Hematopoietic multipotent progenitor cell treated with erythropoietin and hydrocortisone succinate and interleukin-3 and kit ligand, for 17 days (in vitro differentiated cells): ENCODE measurements around the gene SETDB2.
"Not testable (repeated sequence)": the region's sequence is repeated elsewhere in the genome, so short reads cannot be mapped to it uniquely, and the experiment has no call there.

Experiments
- DNase-seq: peaks from one replicate; pipeline ENCODE4 v3.0.0-alpha.2; 2015; ENCODE audit warnings: low spot score

Gene SETDB2

DNA sequence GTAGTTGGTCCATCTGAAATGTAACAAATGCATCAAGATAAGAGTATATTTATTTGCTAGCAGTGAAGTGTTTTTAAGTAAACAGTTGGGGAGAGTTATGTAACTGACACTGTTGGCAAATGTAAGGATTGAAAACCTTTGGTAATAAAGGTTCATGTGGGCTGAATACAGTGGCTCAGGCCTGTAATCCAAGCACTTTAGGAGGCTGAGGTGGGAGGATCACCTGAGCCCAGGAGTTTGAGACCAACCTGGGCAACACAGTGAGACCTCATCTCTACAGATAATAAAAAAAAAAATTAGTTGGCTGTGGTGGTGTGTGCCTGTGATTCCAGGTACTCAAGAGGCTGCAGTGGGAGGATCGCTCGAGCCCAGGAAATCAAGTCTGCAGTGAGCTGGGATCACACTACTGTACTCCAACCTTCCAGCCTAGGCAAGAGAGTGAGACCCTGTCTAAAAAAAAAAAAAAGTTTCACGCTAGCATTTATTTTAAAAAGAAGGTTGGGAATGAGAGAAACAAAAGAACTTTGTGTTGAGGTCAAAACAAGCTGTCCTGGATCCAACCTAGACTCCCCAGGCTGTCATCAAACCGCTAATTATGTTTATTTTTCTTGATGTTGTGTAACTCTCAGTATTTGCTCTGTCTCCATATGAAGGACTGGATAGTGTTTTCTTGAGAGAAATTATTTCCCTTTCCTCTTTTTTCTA lies 20.7 kb downstream of the SETDB2 start:
- DNase-seq = no peak

DNA sequence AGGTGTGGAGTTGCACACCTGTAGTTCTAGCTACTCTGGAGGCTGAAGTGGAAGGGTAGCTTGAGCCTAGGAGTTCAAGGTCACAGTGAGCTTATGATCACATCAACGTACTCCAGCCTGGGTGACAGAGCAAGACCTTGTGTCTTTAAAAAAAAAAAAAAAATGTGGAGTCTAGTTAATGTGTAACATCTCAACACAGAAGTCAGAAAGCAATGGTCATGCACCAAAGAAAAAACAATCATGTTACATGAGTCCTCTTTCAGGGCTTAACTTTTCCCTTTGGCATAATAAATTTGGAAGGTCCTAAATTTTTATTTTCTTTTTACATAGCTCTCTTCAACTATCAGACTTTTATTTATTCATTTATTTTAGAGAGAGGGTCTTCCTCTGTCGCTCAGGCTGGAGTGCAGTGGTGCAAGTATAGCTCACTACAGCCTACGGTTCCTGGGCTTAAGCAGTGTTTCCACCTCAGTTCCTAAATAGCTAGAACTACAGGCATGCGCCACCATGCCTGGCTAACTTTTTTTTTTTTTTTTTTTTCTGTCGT lies 22.3 kb downstream of the SETDB2 start:
- DNase-seq = no peak

DNA sequence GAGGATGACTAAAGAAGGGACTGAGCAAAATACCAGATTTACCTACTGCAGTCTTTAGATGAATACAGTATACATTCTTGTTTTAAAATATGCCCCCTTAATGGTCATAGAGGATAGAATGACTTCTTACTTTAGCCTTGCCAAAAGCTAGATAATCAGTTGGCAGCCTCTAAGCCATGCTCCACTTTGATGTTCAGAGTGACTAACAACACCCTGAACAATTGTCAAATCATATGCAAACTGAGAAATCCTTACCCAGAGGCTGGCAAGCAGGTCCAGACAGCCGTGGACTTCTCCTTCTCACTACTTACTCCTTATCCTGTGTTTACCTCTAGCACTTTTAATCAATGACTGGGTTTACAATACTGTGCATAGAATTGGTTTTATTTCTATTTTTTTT lies 28.1 kb downstream of the SETDB2 start:
- DNase-seq = no peak

DNA sequence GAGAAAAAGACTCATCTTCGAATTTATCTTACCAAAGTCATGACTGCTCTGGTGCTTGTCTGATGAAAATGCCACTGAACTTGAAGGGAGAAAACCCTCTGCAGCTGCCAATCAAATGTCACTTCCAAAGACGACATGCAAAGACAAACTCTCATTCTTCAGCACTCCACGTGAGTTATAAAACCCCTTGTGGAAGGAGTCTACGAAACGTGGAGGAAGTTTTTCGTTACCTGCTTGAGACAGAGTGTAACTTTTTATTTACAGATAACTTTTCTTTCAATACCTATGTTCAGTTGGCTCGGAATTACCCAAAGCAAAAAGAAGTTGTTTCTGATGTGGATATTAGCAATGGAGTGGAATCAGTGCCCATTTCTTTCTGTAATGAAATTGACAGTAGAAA lies 32.5 kb downstream of the SETDB2 start:
- no peak for DNase-seq

DNA sequence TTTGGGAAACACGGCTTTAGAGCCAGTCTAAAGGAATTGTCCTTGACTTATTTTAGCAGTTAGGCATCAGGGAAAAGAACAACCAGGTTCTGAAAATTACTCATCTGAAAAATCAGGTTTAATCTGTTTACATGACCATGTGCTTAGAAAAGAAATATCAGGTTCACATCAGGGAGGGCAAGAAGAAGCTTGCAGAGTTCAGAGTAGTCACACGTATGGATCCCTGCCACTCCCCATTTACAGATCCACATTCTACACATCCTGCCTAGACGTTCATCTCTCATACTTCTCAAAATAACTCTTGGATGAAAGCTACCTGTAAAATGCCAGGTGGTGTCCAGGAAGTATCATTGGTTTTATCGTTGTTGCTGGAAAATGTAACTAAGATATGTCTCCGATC lies 37.7 kb downstream of the SETDB2 start:
- DNase-seq = no peak

DNA sequence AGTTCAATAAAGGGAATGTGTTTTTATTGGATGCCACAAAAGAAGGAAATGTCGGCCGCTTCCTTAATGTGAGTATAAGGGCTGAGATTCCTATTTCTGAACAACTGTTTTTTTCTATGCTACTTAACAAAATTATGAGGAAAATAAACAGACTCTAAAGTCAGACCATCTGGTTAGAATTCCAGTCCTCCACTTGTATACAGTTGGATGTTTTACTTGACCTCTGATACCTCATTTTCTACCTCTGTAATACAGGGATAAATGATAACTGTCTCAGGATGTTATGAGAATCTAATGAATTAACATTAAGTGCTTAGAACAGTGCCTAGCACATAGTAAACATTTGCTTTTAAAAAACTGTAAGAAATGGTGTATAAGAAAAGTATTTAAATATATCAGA lies 44.5 kb downstream of the SETDB2 start:
- no peak for DNase-seq

DNA sequence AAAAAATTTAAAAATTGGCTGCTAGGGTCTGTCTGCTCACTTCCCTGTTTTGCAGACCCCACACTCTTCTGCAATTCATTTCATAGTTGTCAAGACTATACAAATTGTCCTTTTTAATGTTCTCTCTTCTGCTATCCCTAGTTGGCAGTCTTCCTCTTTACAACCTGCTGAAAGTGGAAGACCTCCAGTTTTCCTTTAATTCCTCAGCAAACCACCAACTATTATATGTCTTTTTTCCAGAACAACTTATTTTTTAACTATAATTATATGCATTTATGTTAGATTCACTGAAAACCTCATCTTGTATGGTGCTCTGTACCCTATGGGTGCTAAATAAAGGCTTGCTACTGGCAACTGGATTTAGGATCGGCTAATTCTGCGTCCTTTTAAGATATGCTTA lies 50.6 kb downstream of the SETDB2 start:
- DNase-seq = no peak

DNA sequence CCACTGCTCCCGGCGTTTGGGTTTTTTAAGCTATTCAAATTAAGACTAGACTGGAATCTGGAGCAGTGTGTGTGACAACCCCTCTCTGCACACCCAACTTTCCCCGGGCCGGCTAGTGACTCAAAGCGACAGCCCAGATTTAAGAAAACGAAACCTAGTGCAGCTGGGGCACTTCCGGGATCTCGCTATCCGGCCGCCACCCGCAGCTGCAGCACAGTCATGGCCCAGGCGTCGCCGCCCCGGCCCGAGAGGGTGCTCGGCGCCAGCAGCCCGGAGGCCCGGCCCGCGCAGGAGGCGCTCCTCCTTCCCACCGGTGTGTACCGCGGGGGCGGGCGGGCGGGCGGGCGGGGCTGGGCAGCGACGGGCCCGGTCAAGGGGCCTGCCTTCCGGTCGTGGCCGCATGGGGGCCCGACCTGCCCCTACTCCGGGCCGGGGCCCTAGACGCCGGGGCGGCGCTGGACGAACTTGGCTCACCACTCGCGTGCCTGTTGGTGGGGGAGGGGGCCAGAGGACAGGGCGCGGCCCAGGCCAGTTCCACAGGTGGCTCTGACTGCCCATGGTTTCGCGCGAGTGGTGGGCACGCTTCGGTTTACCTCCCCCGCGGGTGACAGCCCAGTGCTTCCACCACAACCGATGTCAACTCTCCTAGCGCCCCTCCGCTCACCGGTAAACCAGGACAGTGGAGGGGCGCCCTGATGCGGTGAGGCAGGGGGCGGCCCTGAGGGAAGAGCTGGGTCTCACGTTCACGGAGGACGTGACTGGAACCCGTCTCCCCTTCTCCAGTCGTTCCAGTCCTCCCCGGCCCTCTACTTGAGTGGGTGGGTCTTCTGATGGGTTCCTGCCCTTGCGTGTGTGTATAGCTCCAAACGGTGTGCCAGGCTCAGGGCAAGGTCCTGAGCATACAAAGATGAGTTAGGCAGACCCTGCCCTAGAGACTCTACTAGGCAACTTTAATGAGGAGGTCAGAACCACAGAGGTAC lies 52.0 kb downstream of the SETDB2 start, which contains the start of gene PHF11:
PHF11 (plus strand) TSS at position 171 of the 980 bp plus-strand sequence; CDS start at position 220, 49 bp downstream.
- peak; percentile 83 for DNase-seq

DNA sequence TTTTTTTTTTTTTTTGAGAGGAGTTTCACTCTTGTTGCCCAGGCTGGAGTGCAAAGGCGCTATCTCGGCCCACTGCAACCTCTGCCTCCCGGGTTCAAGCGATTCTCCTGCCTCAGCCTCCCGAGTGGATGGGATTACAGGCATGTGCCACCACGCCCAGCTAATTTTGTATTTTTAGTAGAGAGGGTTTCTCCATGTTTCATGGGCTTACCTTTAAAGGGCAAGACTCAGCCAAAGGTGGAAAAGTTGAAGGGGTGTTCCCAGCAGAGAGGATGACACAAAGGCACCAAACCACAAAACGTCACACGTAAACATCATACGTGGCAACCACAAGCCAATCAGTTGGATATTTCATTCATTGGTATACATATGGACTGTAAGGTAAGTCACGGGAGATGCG lies 52.8 kb downstream of the SETDB2 start:
- DNase-seq = not testable (repeated sequence)

DNA sequence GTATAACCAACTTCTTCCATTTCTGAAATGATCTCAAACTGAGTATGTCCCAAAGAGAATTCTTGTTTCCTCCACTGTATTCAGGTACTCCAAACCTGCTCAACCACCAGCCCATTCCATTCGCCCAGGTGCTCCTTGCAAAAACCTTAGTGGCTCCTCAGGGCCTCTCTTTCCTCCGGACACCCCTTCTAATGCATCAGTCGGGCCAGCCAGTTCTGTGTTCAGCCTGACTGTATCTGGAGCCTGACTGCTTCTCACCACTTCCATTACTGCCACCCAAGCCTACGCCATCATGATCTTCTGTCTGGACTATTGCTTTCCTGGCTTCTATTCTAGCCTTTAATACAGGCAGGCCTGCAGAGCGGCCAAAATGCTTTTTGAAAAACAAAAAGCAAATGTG lies 53.2 kb downstream of the SETDB2 start:
- no peak for DNase-seq

DNA sequence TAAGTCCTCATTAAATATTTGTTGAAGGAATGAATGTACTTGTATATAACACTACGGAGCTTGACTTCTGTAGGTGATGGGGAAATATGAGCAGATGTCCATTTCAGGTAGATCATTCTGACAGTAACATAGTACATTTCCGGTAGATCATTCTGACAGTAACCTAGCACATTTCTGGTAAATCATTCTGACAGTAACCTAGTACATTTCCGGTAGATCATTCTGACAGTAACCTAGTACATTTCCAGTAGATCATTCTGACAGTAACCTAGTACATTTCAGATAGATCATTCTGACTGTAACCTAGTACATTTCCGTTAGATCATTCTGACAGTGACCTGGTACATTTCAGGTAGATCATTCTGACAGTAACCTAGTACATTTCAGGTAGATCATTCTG lies 54.1 kb downstream of the SETDB2 start:
- DNase-seq = no peak

DNA sequence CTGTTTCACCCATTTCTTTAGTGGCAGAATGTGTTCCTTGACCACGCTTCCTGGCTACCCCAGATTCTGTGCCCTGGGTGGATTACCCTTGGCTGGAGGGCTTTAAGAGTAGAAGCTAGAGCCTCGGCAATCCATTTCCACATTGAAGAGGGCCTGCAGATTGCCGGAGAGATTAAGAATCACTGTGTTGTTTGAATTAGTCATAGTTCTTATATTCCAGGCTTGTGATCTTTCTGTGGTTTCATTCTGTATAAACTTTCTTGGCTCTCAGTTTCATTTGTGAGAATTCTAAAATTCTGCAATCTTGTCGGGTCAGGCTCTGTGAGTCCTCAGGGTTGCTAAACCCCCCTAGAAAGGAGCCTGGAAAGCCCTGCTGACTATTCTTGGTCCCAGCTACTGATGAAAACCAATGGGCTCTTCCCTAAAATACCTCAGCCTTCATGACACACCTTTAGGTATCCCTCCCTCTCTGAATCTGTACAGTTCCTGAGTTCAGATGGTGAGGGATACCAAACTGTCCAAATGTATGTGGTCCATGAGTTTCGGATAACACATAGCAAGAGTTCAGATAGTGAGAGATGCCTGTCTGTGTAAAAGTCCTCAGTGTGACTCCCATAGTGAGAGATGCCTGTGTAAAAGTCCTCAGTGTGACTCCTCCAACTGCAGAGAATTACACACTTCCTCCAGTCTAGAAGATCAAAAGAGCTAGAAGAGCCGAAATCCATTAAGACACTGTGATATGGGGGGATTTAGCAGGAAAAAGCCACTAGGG lies 56.0 kb downstream of the SETDB2 start:
- no peak for DNase-seq

DNA sequence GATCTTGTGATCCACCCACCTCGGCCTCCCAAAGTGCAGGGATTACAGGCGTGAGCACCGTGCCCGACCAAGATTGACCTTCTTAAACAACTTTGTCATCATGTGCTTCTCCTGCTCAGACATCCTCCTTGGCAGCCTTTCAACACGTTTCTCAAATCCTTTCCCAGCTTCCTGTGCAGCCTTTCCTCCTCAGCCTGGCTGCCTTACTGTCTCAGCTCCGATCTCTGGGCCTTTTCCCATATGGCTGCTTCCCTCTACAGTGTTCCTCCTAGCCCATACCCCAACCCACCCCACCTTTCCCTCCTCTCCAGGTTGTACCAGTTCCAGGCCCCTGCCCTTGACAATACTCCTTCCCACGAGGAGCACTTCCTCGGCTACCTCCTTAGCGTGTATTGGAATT lies 58.9 kb downstream of the SETDB2 start:
- DNase-seq = no peak

DNA sequence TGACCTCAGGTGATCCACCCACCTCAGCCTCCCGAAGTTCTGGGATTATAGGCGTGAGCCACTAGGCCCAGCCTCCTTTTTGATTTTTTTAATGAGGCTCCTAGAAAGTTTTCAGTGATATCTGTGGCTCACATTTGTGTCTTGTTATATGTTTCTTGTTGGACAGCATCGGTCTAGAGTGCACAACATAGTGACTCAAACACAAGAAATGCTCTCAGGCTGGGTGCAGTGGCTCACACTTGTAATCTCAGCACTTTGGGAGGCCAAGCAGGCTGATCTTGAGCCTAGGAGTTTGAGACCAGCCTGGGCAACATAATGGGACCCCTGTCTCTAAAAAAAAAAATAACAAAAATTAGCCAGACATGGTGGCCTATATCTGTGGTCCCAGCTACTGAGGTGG lies 59.9 kb downstream of the SETDB2 start:
- DNase-seq = no peak

DNA sequence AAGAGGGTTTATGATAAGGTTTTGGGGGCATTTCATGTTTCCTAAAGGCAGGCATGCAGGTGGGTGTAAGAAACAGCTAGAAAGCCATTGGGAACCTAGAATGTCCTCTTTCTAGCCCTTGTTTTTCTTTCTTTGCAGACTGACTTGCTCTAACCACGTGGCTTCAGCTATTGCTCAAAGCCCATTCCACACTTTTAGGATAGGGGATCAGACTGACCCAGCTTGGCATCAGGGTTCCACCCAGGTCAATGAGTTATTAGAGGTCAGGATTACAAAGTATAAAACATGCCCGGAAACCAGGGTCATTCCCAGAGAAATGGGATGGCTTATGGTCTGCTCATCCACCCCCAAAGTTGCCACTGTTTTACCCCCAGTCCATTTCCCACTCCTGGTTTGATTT lies 68.5 kb downstream of the SETDB2 start:
- no peak for DNase-seq

DNA sequence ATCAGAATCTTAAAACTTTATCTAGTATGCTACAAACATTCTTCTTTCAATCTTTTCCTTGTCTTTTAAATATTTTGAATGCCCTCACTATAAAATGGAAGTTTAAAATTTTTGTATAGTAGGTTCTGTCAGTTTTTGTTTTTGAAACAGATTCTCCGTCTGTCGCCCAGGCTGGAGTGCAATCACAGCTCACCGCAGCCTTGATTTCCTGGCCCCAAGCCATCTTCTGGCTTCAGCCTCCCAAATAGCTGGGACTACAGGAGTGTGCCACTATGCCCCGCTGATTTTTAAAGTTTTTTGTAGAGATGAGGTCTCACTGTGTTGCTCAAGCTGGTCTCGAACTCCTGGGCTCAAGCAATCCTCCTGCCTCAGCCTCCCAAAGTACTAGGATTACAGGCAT lies 72.4 kb downstream of the SETDB2 start:
- no peak for DNase-seq

DNA sequence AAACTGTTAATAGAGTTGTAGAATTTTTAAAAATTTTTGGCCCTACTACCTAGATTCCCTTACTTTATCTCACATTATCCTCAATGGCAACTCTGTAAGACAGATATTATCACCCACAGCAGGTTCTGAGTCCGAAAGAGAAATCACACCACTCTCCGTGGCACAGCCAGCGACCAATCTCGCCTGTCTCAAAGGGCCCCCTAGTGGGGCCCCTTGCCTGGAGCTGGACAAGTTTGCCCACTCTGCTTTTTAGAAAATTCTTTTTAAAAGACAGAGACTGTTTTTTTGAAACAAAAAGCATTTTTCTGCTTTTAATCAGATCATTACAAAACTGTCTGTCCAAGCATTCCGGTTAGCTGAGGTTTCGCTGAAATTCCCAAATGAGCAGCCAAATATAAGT lies 73.4 kb downstream of the SETDB2 start:
- DNase-seq = peak; percentile 21

DNA sequence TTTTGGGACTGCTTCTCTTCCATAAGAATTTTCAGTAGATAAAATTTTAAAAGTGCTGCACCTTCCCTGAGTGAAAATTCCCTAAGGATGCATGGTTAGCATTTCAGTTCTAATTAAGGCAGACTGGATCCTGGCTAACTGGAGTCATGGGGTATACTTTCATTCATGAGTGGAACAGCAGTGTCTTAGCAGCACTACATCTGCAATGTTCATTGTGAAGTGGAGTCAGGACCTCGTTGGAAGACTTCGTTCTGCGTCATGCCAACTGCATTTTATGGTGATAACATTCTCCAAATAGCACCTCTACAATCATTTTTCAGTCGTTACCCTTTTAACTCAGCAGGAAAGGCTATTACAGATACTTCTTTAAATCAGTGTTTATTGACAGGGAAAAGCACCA lies 77.2 kb downstream of the SETDB2 start:
- DNase-seq = no peak

DNA sequence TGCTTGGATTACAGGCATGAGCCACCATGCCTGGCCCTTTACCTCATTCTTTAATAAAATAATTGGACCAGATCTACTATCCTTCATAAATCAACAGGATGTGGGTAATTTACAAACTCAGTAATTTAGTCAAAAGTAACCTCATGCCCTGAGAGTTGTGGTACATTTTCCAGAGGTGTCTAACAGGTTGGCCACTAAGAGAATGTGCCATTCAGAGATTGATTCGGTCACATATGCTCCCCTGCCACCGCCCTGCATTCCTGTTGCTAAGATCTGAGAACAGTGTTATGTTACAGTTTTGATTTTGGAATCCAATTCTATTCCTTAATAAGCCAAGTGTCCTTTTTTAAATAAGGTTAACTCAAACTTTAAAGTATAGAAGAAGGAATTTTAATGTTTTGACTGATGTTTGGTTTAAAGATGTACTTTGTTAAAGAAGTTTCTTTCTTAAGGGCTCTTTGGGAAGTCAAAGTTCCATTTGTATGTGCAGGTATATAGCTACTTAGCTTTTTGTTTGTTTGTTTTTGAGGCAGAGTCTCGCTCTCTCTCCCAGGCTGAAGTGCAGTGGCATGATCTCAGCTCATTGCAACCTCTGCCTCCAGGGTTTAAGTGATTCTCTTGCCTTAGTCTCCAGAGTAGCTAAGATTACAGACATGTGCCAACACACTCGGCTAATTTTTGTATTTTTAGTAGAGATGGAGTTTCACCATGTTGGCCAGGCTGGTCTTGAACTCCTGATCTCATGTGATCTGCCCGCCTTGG lies 80.8 kb downstream of the SETDB2 start:
- DNase-seq = no peak

DNA sequence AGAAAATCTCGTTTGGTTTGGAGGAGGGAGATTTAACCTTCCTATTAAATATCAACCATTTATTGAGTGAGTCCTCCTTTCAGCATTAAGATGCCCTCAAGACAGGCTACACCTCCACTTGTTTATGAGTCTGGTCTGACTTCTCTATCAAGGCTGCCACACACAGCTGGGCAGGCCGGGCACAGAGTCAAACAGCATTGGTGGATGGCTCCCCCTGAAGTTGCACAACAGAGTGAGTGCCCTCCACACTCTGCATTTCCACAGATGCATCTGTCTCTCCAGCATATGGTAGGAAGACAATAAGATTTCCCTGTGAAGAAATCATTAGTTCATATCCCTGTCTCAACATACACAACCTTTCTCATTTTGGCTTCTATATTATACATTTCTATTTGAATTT lies 83.0 kb downstream of the SETDB2 start:
- DNase-seq = no peak

DNA sequence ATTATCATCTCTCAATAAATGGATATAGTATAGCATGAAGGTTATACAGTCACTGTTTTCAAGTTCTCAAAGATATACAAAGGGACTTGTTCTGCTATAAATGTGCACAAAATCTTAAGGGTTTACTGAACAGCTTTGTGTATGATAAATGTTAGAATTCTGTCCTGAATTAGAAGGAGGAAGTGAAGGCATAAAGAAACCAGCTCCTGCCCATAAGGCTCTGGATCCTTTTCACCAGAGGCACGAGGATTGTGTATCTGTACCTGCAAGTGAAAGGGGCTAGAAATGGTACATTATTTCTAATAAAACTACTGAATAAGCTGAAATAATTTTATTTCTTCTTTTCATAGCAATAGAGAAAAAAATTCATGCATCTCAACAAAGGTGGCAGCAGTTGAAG lies 84.1 kb downstream of the SETDB2 start:
- DNase-seq = no peak
